AG04450 (cell line): Measurements from ENCODE around the gene CD163L1. TPM values are rescaled to one million over a fixed set of nuclear protein-coding genes. Genes with fewer than 3 reads are reported as not detected.
"Not testable (repeated sequence)": the region's sequence is repeated elsewhere in the genome, so short reads cannot be mapped to it uniquely, and the experiment has no call there.

Source experiments
- CTCF ChIA-PET: fragments of 300-600, 350-600 bp; formaldehyde crosslinking; extraction: SDS; loops from one replicate; lab custom pipeline; 2022; ENCODE audit warnings: antibody characterized with exemption, inconsistent platforms; lab: Charles Lee
- POLR2A ChIA-PET: fragments of 350-600 bp; formaldehyde crosslinking; extraction: SDS; loops from one replicate; lab custom pipeline; 2021; ENCODE audit warnings: antibody characterized with exemption, inconsistent platforms; lab: Yijun Ruan, JAX
- DNase-seq: peaks from one replicate; pipeline ENCODE4 v3.0.0-alpha.2; 2011; ENCODE audit warnings: low read depth, low spot score
- H3K27ac ChIP-seq: one replicate; pipeline ENCODE4 v1.5.1; 2012; ENCODE audit warnings: low read depth, low read length, control low read depth
- H3K27me3 ChIP-seq: one replicate; pipeline ENCODE4 v1.6.0; 2012; ENCODE audit warnings: low read length; ENCODE audit not compliant: control insufficient read depth, insufficient read depth
- H3K4me3 ChIP-seq: 2 replicates; pipeline ENCODE4 v1.5.1; 2011; ENCODE audit warnings: mild to moderate bottlenecking, low read depth, low read length, control low read depth
- H3K9me3 ChIP-seq: 2 replicates; pipeline ENCODE4 v1.5.1; 2012; ENCODE audit warnings: low read length; ENCODE audit not compliant: control insufficient read depth, insufficient read depth
- CTCF ChIP-seq: IDR thresholded peaks from 2 replicates; pipeline ENCODE4 v1.5.1; 2011; ENCODE audit warnings: low read depth, low read length, control low read depth, inconsistent platforms
- polyA plus RNA-seq: library from polyadenylated mRNA; depleted of rRNA; stranded (reverse); fragments of >200 nt; gene quantifications from 2 replicates; pipeline ENCODE4 v1.2.3, GENCODE V29; 2011

Gene CD163L1
- polyA plus RNA-seq, 1 experiment: 0.82 TPM

- ChIA-PET CTCF (no interaction called here), POLR2A (no interaction called here)
- Histone ChIP-seq H3K9me3 (no peaks in the 10 kb centered on the region), H3K27me3 (no peaks in the 10 kb centered on the region), H3K4me3 (no peak overlapping the region), H3K27ac (no peak overlapping the region)
- DNase-seq: no peak
- no peak for TF ChIP-seq CTCF
These were observed 104.3 kb downstream of the CD163L1 start for GRCh38 chr12:7339675-7340074.

- CTCF ChIA-PET, H3K27ac ChIP-seq, DNase-seq, H3K9me3 ChIP-seq, H3K27me3 ChIP-seq, H3K4me3 ChIP-seq, POLR2A ChIA-PET: not testable (repeated sequence)
These were observed 106.2 kb downstream of the CD163L1 start for GRCh38 chr12:7337790-7338189.

- no peak overlapping the region for H3K27ac ChIP-seq
These were observed 116.0 kb downstream of the CD163L1 start for GRCh38 chr12:7327918-7328317.

GRCh38 chr12:7324176-7324575, 119.8 kb downstream of the CD163L1 start:
- DNase-seq: no peak
- POLR2A ChIA-PET: no interaction called here
- Histone ChIP-seq H3K9me3 (no peaks in the 10 kb centered on the region), H3K4me3 (no peak overlapping the region), H3K27me3 (peaks cover 4% of the 10 kb centered on the region), H3K27ac (no peak overlapping the region)
- CTCF ChIA-PET: no interaction called here
- no peak for TF ChIP-seq CTCF

More at GRCh38 chr12:7327918-7328317, 116.0 kb downstream of the CD163L1 start:
- ChIA-PET CTCF (interaction anchor here (0.8 to 2.7 kb wide), 3 partner anchors 8 to 310 kb away, joined by 4 to 13 read pairs (median 5); no protein-coding TSS in a partner anchor), POLR2A (no interaction called here)
- no peaks in the 10 kb centered on the region for H3K27me3 ChIP-seq
- no peak overlapping the region for H3K4me3 ChIP-seq
- no peak for TF ChIP-seq CTCF
- H3K9me3 ChIP-seq: no peaks in the 10 kb centered on the region
- no peak for DNase-seq

GRCh38 chr12:7322599-7322998, 121.4 kb downstream of the CD163L1 start:
- DNase-seq: no peak
- POLR2A ChIA-PET: no interaction called here
- H3K27ac ChIP-seq: no peak overlapping the region
- H3K9me3 ChIP-seq: no peaks in the 10 kb centered on the region
- CTCF ChIA-PET: no interaction called here
- peaks cover 4% of the 10 kb centered on the region for H3K27me3 ChIP-seq
- H3K4me3 ChIP-seq: no peak overlapping the region
- TF ChIP-seq CTCF: no peak

- ChIA-PET CTCF (no interaction called here), POLR2A (no interaction called here)
- DNase-seq: no peak
- no peak overlapping the region for H3K27ac ChIP-seq
- H3K4me3 ChIP-seq: no peak overlapping the region
- TF ChIP-seq CTCF: no peak
- no peaks in the 10 kb centered on the region for H3K9me3 ChIP-seq
- peaks cover 4% of the 10 kb centered on the region for H3K27me3 ChIP-seq
These were observed 122.3 kb downstream of the CD163L1 start for GRCh38 chr12:7321624-7322023.
